GM18519 (cell line): ENCODE measurements around the gene TPRG1L.

Experiments
- ATAC-seq: cut with Tn5 transposase; IDR thresholded peaks from one replicate; pipeline ENCODE4 v1.9.1; 2021; ENCODE audit warnings: mild to moderate bottlenecking, moderate library complexity; ENCODE audit not compliant: unreplicated experiment, low FRiP score

TPRG1L gene

GRCh38 chr1:3626025-3626424, 1.2 kb downstream of the TPRG1L start:
- no peak for ATAC-seq

DNA sequence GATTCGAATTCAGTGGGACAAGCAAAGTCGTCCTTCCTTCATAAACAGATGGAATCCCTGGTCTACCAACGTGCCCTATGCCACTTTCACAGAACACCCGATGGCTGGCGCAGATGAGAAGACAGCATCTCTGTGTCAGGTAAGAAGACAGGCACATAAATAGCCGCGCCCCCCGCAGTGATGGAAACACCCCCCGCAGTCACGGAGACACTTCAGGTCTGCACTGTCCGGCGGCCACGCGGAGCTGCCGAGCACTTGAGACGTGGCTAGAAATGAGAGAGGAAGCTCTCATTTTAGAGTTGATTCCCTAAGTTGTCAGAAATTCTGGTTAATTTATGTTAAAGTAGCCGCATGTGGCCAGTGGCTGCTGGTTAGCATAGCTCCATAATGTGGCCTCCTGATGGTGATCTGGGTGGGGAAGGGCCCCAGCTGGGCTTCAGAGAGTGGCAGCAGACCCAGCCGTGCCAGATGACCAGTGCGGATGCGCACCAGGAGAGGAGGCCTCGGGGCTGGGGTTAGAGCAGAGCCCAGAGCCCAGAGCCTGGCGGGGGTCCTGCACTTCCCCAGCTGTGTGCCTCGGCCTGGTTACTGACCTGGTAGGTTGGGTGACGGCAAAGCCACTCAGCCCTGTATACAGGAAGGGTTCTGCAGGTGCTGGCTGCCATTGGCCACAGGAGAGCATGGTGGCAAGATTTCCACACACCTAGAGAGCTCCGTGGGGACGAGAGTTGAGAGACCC, 2.9 kb downstream of the TPRG1L start:
- no peak for ATAC-seq

DNA sequence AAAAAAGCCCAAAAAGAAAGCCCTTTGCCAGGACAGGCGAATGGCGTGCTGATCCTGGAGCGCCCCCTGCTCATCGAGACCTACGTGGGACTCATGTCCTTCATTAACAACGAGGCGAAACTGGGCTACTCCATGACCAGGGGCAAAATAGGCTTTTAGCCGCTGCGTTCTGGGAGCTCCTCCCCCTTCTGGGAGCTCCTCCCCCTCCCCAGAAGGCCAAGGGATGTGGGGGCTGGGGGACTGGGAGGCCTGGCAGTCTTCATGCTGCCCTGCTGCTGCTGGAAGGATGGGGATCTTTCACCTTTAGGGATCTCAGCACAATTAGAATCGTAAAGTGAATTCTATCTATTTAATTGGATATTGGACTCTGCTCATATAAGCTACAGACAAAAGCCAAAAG, 3.6 kb downstream of the TPRG1L start:
- no peak for ATAC-seq

GRCh38 chr1:3629561-3630160, 4.8 kb downstream of the TPRG1L start:
- no peak for ATAC-seq

DNA sequence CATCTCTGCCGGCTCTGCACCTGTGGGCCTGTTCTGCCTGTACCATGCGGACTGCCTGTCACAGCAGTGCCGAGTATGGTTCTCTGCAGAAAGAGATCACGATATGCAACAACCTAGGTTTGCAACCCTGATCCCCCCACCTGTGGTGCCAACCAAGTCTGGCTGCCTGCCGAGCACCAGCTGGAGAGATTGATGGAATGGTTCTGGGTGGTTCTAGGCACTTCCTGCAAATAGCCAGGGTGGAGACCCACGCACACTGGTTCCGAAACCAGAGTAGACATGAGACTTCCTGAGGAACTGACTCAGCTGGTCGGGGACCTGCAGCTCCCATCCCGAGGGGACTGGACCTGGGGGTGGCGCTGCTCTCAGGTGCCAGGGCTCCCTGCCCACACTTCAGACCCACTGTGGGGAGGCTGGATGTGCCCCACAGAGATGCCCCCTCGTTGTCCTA, 5.4 kb downstream of the TPRG1L start:
- ATAC-seq: no peak

GRCh38 chr1:3630914-3631313, 6.1 kb downstream of the TPRG1L start:
- no peak for ATAC-seq

GRCh38 chr1:3631320-3632260, 6.8 kb downstream of the TPRG1L start:
- ATAC-seq: no peak

- ATAC-seq: no peak
Measured at GRCh38 chr1:3632298-3632697, 7.5 kb downstream of the TPRG1L start.

- ATAC-seq: no peak
Measured at GRCh38 chr1:3632716-3633343, 8.0 kb downstream of the TPRG1L start.

DNA sequence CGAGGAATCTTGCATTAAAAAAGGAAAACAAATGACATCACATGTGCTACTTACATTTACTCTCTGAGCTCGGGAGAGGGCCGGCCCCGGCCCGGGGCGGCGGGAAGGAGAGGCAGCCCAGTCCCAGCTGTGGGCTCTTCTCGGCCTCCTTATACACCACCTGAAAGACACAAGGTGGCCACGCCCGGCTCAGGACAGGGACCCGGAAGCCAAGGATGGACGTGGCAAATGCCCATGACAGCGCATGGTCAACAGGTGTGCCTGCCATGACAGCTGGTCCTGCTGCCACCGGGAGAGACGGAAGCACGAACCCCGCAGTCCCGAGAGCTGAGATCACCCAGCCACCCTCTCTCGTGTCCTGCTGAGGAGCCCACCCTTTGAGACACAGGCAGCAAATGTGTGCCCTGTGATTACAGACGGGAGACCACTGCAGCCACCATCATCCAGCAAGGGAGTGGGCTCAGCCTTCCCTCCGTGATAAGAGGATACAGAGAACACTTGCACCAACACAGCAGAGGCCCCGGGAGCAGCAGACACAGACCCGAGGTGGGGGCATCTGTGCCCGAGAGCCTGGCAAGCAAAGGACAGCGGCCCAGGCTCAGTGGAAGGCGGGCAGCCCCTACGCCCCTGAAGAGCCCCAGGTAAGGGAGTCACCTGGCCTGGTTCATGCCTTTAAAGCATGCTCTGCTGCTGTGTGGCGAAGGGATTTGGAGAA, 8.7 kb downstream of the TPRG1L start:
- no peak for ATAC-seq

GRCh38 chr1:3634059-3634800, 9.4 kb downstream of the TPRG1L start:
- ATAC-seq: no peak

DNA sequence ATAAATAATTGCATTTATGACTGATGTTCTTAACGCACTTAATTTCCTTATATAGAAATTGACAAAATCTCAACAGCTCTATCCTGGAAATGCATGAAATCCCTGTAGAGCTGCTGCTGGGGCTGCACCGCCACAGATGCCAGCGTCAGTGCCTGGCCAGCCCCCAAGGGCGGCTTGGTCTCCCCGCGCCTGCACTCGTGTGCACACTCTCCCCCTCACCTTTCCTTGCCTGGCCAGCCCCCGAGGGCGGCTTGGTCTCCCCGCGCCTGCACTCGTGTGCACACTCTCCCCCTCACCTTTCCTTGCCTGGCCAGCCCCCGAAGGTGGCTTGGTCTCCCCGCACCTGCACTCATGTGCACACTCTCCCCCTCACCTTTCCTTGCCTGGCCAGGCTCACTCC, 11.3 kb downstream of the TPRG1L start:
- ATAC-seq: no peak

DNA sequence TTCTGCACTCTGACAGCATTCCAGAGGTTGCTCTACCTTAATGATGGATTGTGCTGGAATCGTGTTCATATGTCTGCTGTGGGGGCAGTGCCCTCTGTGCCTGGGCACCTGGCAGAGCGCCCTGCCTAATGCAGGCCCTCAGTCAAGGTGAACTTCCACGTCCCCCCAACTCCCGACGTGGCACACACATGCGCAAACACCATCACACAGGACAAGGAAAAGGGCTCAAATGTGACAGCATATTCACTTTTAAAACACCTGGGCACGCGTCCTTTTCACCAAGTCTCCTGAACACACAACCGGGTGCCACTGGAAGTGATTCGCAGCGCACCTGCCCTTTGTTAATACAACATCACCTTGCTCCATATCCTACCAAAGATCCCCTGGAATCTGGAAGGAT, 11.7 kb downstream of the TPRG1L start:
- no peak for ATAC-seq

GRCh38 chr1:3638027-3638426, 13.2 kb downstream of the TPRG1L start:
- no peak for ATAC-seq

- ATAC-seq: no peak
Measured at GRCh38 chr1:3638676-3639075, 13.9 kb downstream of the TPRG1L start.

DNA sequence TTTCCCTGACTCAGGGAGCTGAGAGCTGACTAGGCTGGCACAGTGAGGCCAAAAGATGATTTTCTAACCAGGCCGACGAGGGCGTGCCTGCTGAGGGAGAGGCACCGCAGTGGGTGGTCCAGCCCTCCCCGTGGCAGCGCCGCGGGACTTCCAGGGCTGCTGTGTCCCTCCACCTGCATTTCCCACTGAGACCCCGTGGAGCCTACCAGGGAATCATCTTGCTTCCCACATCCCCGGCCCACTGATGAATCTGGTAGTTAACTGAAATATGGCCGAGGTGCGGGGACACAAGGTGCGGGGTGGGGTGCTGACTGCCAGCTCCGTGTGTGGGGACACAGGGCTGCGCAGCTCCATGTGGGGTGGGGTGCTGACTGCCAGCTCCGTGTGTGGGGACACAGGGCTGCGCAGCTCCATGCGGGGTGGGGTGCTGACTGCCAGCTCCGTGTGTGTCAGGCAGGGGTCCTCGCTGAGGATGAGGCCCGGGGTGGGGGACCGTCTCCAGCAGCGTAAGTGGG, 14.6 kb downstream of the TPRG1L start:
- ATAC-seq: no peak

- ATAC-seq: no peak
Measured at GRCh38 chr1:3640121-3640837, 15.5 kb downstream of the TPRG1L start.

DNA sequence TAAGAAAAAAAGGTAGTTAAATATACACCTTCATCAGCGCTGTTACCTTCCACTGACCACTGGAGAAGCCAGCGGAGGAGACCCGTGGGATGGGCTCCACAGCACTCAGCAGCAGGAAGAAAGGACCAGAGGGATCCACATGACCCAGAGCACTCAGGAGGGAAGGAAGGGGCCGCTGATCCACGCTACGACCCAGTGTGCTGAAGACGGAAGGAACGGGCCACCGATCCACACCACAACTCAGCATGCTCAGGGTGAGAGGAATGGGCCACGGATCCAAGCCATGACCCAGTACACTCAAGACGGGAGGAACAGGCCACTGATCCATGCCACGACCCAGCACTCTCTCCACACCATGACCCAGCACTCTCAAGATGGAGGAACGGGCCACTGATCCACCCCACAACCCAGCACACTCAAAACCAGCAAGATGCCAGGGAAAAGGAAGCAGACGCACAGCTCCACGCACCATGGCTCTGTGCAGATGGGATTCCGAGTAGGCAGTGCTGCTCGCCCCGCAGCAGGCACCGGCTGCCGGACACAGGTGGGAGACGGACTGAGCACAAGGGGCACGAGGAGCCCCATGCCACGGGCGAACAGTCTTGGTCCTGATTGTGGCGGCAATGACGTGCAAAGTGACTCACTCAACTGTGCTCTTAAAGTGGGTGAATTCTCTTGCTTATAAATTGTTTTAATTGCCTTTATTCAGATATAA, 16.4 kb downstream of the TPRG1L start:
- no peak for ATAC-seq
